HuH-7.5 (cell line): ENCODE results near the gene YIPF7.

Experiments
- DNase-seq: peaks from one replicate; pipeline ENCODE4 v3.0.0; 2011; ENCODE audit warnings: low spot score

YIPF7 gene

GRCh38 chr4:44616621-44617020 is 34.8 kb downstream of the YIPF7 start:
- DNase-seq, result no peak

DNA sequence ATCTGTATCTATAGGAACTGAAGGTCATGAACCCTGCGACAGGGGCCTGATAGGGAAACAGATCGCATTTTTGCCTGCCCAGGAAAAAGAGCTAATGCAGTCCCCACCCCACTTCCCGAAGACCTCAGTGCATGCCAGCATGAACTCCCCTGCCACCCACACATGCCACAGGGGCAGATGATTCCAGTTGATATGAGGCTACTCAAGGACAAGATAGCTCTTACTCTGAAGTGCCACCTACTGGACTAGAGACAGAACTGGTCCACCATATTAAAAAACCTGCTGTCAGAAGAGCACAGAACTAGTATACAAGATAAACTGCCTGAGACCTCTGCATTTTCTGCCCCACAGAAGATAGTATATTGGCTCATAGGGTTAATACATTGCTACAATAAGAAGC is 68.0 kb downstream of the YIPF7 start:
- no peak for DNase-seq

- no peak for DNase-seq
These were observed 71.2 kb downstream of the YIPF7 start for GRCh38 chr4:44580231-44580630.

DNA sequence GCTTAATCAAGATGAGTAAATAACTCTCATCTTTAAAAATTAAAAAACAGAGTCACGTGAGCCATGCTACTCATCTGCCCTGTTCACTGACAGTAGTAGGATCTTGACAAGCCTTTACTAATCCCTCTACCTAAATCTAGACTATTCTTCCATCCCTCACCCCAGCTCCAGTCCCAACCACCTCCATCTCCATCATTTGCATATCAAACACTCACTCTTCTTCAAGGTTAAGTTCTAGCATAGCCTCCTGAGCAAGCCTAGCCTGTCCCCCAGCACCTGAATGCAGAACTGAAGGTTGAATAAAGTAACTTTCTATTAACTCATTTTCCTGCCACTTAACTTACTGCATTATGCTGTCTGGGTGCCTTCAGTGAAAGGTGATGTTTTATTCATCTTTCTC is 72.5 kb downstream of the YIPF7 start:
- no peak for DNase-seq
